ENCODE results near the gene RNF187. TPM values are rescaled to one million over a fixed set of nuclear protein-coding genes. Genes with fewer than 3 reads are reported as not detected.
"Not testable (repeated sequence)": the region's sequence is repeated elsewhere in the genome, so short reads cannot be mapped to it uniquely, and the experiment has no call there.

RNF187 gene
- total RNA-seq, 1 experiment from 2014 or later: 143 TPM

DNA sequence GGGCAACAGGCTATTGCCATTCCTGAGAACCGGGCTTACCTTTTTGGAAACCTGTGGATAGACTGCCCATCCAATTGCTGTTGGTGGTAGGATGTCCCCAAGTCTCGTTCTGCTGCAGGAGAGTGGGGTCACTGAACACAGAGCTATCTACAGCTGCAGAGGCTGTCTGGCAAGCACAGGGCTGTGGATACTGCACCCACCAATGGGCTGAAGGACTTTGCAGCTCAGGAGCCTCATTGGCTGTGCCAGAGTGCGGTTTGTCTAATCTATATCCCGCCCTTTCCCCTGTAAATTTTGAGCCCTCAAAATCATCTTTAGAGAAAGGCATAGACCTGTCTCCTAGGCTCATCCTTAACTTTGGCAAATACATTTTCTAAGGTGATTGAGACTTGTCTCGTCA, 15.3 kb downstream of the RNF187 start:
- no TSS peak for BruUV-seq (replicated peaks)
- no peaks in the 10 kb centered on the region for H3K9me3 ChIP-seq (ENCODE audit: control insufficient read depth, insufficient read depth, low read depth, low read length)
- intact Hi-C loops (cut with micrococcal nuclease; ENCODE audit: unreplicated experiment): no loop called here
- in situ Hi-C loops (cut with HindIII; ENCODE audit: low pct_unique_long_range_greater_than_20kb, low sequenced_read_pairs): no loop called here
- H3K36me3 ChIP-seq (ENCODE audit: control insufficient read depth, insufficient read depth, low read length): no peaks in the 10 kb centered on the region
- TF ChIP-seq, protein P1, sequence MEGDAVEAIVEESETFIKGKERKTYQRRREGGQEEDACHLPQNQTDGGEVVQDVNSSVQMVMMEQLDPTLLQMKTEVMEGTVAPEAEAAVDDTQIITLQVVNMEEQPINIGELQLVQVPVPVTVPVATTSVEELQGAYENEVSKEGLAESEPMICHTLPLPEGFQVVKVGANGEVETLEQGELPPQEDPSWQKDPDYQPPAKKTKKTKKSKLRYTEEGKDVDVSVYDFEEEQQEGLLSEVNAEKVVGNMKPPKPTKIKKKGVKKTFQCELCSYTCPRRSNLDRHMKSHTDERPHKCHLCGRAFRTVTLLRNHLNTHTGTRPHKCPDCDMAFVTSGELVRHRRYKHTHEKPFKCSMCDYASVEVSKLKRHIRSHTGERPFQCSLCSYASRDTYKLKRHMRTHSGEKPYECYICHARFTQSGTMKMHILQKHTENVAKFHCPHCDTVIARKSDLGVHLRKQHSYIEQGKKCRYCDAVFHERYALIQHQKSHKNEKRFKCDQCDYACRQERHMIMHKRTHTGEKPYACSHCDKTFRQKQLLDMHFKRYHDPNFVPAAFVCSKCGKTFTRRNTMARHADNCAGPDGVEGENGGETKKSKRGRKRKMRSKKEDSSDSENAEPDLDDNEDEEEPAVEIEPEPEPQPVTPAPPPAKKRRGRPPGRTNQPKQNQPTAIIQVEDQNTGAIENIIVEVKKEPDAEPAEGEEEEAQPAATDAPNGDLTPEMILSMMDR (IDR thresholded peaks at IDR 0.05): no peak
- TF ChIP-seq, protein P2, sequence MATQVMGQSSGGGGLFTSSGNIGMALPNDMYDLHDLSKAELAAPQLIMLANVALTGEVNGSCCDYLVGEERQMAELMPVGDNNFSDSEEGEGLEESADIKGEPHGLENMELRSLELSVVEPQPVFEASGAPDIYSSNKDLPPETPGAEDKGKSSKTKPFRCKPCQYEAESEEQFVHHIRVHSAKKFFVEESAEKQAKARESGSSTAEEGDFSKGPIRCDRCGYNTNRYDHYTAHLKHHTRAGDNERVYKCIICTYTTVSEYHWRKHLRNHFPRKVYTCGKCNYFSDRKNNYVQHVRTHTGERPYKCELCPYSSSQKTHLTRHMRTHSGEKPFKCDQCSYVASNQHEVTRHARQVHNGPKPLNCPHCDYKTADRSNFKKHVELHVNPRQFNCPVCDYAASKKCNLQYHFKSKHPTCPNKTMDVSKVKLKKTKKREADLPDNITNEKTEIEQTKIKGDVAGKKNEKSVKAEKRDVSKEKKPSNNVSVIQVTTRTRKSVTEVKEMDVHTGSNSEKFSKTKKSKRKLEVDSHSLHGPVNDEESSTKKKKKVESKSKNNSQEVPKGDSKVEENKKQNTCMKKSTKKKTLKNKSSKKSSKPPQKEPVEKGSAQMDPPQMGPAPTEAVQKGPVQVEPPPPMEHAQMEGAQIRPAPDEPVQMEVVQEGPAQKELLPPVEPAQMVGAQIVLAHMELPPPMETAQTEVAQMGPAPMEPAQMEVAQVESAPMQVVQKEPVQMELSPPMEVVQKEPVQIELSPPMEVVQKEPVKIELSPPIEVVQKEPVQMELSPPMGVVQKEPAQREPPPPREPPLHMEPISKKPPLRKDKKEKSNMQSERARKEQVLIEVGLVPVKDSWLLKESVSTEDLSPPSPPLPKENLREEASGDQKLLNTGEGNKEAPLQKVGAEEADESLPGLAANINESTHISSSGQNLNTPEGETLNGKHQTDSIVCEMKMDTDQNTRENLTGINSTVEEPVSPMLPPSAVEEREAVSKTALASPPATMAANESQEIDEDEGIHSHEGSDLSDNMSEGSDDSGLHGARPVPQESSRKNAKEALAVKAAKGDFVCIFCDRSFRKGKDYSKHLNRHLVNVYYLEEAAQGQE (IDR thresholded peaks at IDR 0.05; ENCODE audit: insufficient read depth in 1 of 2, low read depth in 2 of 2, low read length in 1 of 2): no peak
- no peak for TF ChIP-seq SIN3A (IDR thresholded peaks at IDR 0.05; ENCODE audit: borderline replicate concordance, insufficient read depth, low read depth, low read length)
- ATAC-seq (no peak), DNase-seq (ENCODE audit: low read depth, low spot score) (no peak)
- no peak overlapping the region for H3K27ac ChIP-seq (ENCODE audit: low read length)
- 0 out of 2 replicates have a peak, but pooled peaks cover 3% of the 10 kb centered on the region for H3K4me1 ChIP-seq (ENCODE audit: control insufficient read depth, insufficient read depth, low read length)
- H3K4me3 ChIP-seq (ENCODE audit: low read depth in 2 of 2, low read length in 2 of 2): no peak overlapping the region
- ChIA-PET CTCF (no interaction called here), POLR2A (no interaction called here)
- H3K27me3 ChIP-seq (ENCODE audit: control insufficient read depth, insufficient read depth, low read length): no peaks in the 10 kb centered on the region

DNA sequence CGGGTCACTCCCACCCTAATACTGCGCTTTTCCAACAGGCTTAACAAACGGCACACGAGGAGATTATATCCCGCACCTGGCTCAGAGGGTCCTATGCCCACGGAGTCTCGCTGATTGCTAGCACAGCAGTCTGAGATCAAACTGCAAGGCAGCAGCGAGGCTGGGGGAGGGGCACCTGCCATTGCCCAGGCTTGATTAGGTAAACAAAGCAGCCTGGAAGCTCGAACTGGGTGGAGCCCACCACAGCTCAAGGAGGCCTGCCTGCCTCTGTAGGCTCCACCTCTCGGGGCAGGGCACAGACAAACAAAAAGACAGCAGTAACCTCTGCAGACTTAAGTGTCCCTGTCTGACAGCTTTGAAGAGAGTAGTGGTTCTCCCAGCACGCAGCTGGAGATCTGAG, 18.8 kb downstream of the RNF187 start:
- in situ Hi-C loops (cut with HindIII; ENCODE audit: low pct_unique_long_range_greater_than_20kb, low sequenced_read_pairs); DNase-seq (ENCODE audit: low read depth, low spot score); H3K9me3 ChIP-seq (ENCODE audit: control insufficient read depth, insufficient read depth, low read depth, low read length); ATAC-seq; POLR2A ChIA-PET; intact Hi-C loops (cut with micrococcal nuclease; ENCODE audit: unreplicated experiment); H3K36me3 ChIP-seq (ENCODE audit: control insufficient read depth, insufficient read depth, low read length); H3K4me1 ChIP-seq (ENCODE audit: control insufficient read depth, insufficient read depth, low read length); H3K27ac ChIP-seq (ENCODE audit: low read length); H3K4me3 ChIP-seq (ENCODE audit: low read depth in 2 of 2, low read length in 2 of 2); BruUV-seq (replicated peaks); CTCF ChIA-PET; H3K27me3 ChIP-seq (ENCODE audit: control insufficient read depth, insufficient read depth, low read length): not testable (repeated sequence)

DNA sequence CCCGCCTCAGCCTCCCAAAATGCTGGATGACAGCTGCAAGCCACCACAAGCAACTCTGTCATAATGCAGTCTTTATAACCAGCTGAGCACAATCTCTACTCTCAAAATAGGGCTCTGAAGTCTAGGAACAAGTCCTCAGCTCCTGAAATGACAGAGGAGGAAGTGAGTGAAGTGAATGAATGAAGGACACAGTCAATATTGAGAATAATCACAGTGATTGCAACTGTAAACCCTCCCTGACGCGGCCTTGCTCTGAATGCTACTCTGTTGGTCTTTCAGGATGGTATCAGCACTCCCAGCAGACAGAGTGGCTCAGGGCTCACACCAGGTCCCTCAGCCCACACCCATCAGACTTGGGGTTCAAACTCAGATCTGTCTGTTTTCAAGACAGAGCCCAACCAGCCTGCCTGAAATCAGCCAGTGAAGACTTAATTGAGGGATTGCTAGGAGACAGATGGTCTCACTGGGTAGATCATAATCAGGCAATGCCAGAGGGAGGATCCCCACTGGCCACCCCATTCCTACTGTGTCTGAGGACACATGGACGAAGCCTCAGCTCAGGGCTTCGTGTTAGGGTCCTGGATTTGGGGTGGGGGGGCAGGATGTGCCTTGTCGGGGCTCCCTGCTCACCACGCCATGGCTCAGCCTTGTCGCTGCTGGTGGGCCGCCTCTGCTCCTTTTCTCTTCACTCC, 20.9 kb downstream of the RNF187 start:
- intact Hi-C loops (cut with micrococcal nuclease; ENCODE audit: unreplicated experiment): no loop called here
- no TSS peak for BruUV-seq (replicated peaks)
- no peak overlapping the region for H3K4me3 ChIP-seq (ENCODE audit: low read depth in 2 of 2, low read length in 2 of 2)
- in situ Hi-C loops (cut with HindIII; ENCODE audit: low pct_unique_long_range_greater_than_20kb, low sequenced_read_pairs): no loop called here
- ChIA-PET CTCF (interaction anchor here (0.7 kb wide), 1 partner anchor 93 kb away, joined by 6 read pairs; no protein-coding TSS in a partner anchor), POLR2A (no interaction called here)
- H3K4me1 ChIP-seq (ENCODE audit: control insufficient read depth, insufficient read depth, low read length): no peaks in the 10 kb centered on the region
- H3K36me3 ChIP-seq (ENCODE audit: control insufficient read depth, insufficient read depth, low read length): no peaks in the 10 kb centered on the region
- H3K27ac ChIP-seq (ENCODE audit: low read length): no peak overlapping the region
- TF ChIP-seq, protein P2 (IDR thresholded peaks at IDR 0.05; ENCODE audit: insufficient read depth in 1 of 2, low read depth in 2 of 2, low read length in 1 of 2): no peak
- TF ChIP-seq TCF7L2 (IDR thresholded peaks at IDR 0.05; ENCODE audit: low read depth, low read length) (no peak), SIN3A (IDR thresholded peaks at IDR 0.05; ENCODE audit: borderline replicate concordance, insufficient read depth, low read depth, low read length) (no peak), POLR2AphosphoS5 (IDR thresholded peaks at IDR 0.05; ENCODE audit: low read depth, low read length) (no peak)
- TF ChIP-seq, protein P1 (IDR thresholded peaks at IDR 0.05): no peak
- DNase-seq (ENCODE audit: low read depth, low spot score): no peak
- H3K27me3 ChIP-seq (ENCODE audit: control insufficient read depth, insufficient read depth, low read length): peaks cover 4% of the 10 kb centered on the region
- H3K9me3 ChIP-seq (ENCODE audit: control insufficient read depth, insufficient read depth, low read depth, low read length): peaks cover 4% of the 10 kb centered on the region; the same call in 1 of the 2 replicates
- no peak for ATAC-seq

All from Panc1 (cell line).